Measurements from ENCODE around the gene RNF25. TPM values are rescaled to one million over a fixed set of nuclear protein-coding genes. Genes with fewer than 3 reads are reported as not detected.

Gene RNF25
- total and polyA plus RNA-seq, 2 experiments from 2014 or later: 18.3 to 22.2 TPM

DNA sequence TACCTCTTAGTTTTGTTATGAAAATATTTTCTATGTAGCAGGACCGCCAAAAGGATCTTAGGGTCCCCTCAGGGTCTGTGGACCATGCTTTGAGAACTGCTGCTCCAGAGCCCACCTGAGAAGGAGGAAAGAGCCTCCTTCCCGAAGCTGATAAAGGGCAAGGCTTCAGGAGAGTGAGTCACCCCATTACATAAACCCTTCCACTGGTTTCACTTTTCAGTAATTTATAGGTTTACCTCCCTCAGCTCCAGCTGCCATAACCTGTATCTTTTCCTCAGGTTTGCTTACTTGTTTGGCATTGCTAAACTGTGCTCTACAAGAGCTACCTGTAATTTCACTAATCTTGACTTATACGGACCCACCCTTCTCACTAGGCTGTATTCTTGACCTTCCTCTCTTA, 45.5 kb upstream of the RNF25 start (continued):
- TF ChIP-seq, protein P1, sequence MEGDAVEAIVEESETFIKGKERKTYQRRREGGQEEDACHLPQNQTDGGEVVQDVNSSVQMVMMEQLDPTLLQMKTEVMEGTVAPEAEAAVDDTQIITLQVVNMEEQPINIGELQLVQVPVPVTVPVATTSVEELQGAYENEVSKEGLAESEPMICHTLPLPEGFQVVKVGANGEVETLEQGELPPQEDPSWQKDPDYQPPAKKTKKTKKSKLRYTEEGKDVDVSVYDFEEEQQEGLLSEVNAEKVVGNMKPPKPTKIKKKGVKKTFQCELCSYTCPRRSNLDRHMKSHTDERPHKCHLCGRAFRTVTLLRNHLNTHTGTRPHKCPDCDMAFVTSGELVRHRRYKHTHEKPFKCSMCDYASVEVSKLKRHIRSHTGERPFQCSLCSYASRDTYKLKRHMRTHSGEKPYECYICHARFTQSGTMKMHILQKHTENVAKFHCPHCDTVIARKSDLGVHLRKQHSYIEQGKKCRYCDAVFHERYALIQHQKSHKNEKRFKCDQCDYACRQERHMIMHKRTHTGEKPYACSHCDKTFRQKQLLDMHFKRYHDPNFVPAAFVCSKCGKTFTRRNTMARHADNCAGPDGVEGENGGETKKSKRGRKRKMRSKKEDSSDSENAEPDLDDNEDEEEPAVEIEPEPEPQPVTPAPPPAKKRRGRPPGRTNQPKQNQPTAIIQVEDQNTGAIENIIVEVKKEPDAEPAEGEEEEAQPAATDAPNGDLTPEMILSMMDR (conservative IDR thresholded peaks at IDR 0.05; ENCODE audit: low read depth in 2 of 2): no peak
- TF ChIP-seq REST (IDR thresholded peaks at IDR 0.05; ENCODE audit: unreplicated experiment) (no peak), POLR2AphosphoS5 (IDR thresholded peaks at IDR 0.05; ENCODE audit: low read depth) (no peak), ZNF114 (CRISPR knock-in tag; IDR thresholded peaks at IDR 0.05) (no peak)

DNA sequence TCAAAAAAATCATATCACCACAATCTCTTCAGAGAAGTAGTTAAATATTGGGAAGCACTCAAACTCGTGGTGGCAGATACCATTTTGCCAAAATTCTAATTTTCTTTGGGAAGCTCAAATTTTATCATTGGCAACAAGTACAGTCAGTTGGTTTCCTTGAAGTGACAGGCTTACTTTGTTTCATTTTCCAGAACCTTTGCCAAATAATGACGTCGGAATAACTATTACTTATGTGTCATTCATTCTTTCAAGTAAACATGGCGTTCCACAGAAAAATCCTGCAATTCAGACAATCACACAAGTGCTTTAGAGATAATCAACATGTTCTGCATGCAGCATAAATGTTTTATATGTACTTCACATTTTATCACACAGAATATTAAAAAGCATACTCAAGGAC, 44.3 kb upstream of the RNF25 start:
- peaks cover 5% of the 10 kb centered on the region; the same call in 1 of the 2 replicates for H3F3A ChIP-seq (replicated peaks; ENCODE audit: low read depth)
- no peak overlapping the region for H3K27ac ChIP-seq (ENCODE audit: low read depth)
- no peaks in the 10 kb centered on the region for H3K27me3 ChIP-seq (ENCODE audit: insufficient read depth)
- no peaks in the 10 kb centered on the region for H3K9me2 ChIP-seq (ENCODE audit: insufficient read depth)
- no peak for TF ChIP-seq NANOG (IDR thresholded peaks at IDR 0.05; ENCODE audit: borderline replicate concordance)
- TF ChIP-seq, protein P1 (conservative IDR thresholded peaks at IDR 0.05; ENCODE audit: low read depth in 2 of 2): no peak
- TF ChIP-seq STAT1 (IDR thresholded peaks at IDR 0.05; ENCODE audit: unreplicated experiment): no peak
- no peak for TF ChIP-seq POLR2AphosphoS5 (IDR thresholded peaks at IDR 0.05; ENCODE audit: low read depth)
- no peak for TF ChIP-seq ZNF331 (CRISPR knock-in tag; IDR thresholded peaks at IDR 0.05; ENCODE audit: low read depth)
- no peak for TF ChIP-seq ETS1 (IDR thresholded peaks at IDR 0.05)
- no peak for TF ChIP-seq ZNF462 (CRISPR knock-in tag; IDR thresholded peaks at IDR 0.05)
- Mint-ChIP-seq H3K4me3 (no peak overlapping the region), H3K27me3 (ENCODE audit: insufficient read depth, low read depth, poor library complexity) (peaks cover 5% of the 10 kb centered on the region), H3K36me3 (ENCODE audit: low read depth) (peaks cover 19% of the 10 kb centered on the region), H3K9me3 (no peaks in the 10 kb centered on the region), H3K4me1 (peaks cover 24% of the 10 kb centered on the region), H3K27ac (no peak overlapping the region)
- no peak overlapping the region for H3K4me2 ChIP-seq
- DNase-seq (ENCODE audit: low spot score) (no peak), ATAC-seq (no peak)
- H2AFZ ChIP-seq: no peak overlapping the region
- no peaks in the 10 kb centered on the region for H3K36me3 ChIP-seq (ENCODE audit: insufficient read depth)
- no peak overlapping the region for H3K4me3 ChIP-seq
- H3K4me1 ChIP-seq (ENCODE audit: insufficient read depth): peaks cover 41% of the 10 kb centered on the region
- H4K20me1 ChIP-seq (replicated peaks; ENCODE audit: insufficient read depth): peaks cover 20% of the 10 kb centered on the region
- H3K79me2 ChIP-seq (replicated peaks; ENCODE audit: insufficient read depth): peaks cover 95% of the 10 kb centered on the region

Measured in GM23338 (cell line).